DND-41 (cell line): ENCODE results near the gene ARHGDIA.

Experiments
- ATAC-seq: fragments of 200-7000 bp; cut with Tn5 transposase; 3 replicates; pipeline ENCODE4 v1.9.1; 2021; ENCODE audit warnings: low read depth; ENCODE audit not compliant: insufficient read depth
- DNase-seq: peaks from one replicate; pipeline ENCODE4 v3.0.0-alpha.2; 2020
- H2AFZ ChIP-seq: 2 replicates; pipeline ENCODE4 v1.6.0; 2012; ENCODE audit warnings: low read depth, low read length
- H3K27ac ChIP-seq: 2 replicates; pipeline ENCODE4 v1.5.1; 2012; ENCODE audit warnings: low read length, inconsistent platforms
- H3K27me3 ChIP-seq: fragments of 200-600 bp; sonication (generic); 2 replicates; pipeline ENCODE4 v1.6.0; 2012; ENCODE audit warnings: low read length, mild to moderate bottlenecking, inconsistent platforms; ENCODE audit not compliant: insufficient read depth, poor library complexity
- H3K36me3 ChIP-seq: 2 replicates; pipeline ENCODE4 v1.5.1; 2012; ENCODE audit warnings: low read length, inconsistent platforms; ENCODE audit not compliant: insufficient read depth
- H3K4me1 ChIP-seq: 2 replicates; pipeline ENCODE4 v1.5.1; 2012; ENCODE audit warnings: mild to moderate bottlenecking, low read length; ENCODE audit not compliant: insufficient read depth
- H3K4me2 ChIP-seq: 2 replicates; pipeline ENCODE4 v1.6.0; 2012; ENCODE audit warnings: mild to moderate bottlenecking, moderate library complexity, low read length, inconsistent platforms; ENCODE audit not compliant: insufficient read depth
- H3K4me3 ChIP-seq, 2 experiments: fragments of 200-600 bp in 1 of 2; shearing (Covaris generic) in 1 of 2; 2 replicates each; pipeline ENCODE4 v1.5.1; 2012 to 2016; ENCODE audit warnings: inconsistent platforms in 2 of 2, low read length in 2 of 2, mild to moderate bottlenecking in 2 of 2, low read depth in 1 of 2, moderate library complexity in 1 of 2
- H3K79me2 ChIP-seq: 2 replicates; pipeline ENCODE4 v1.6.0; 2012; ENCODE audit warnings: low read length, inconsistent platforms; ENCODE audit not compliant: insufficient read depth
- H3K9ac ChIP-seq: 2 replicates; pipeline ENCODE4 v1.6.0; 2012; ENCODE audit warnings: low read depth, mild to moderate bottlenecking, inconsistent platforms, low read length, moderate library complexity
- H3K9me3 ChIP-seq: 2 replicates; pipeline ENCODE4 v1.5.1; 2012; ENCODE audit warnings: low read length, moderate library complexity, mild to moderate bottlenecking, inconsistent platforms; ENCODE audit not compliant: insufficient read depth, severe bottlenecking
- H4K20me1 ChIP-seq: 2 replicates; pipeline ENCODE4 v1.6.0; 2012; ENCODE audit warnings: low read length; ENCODE audit not compliant: insufficient read depth
- EZH2 ChIP-seq: IDR thresholded peaks from 3 replicates; pipeline ENCODE4 v1.6.1; 2012; ENCODE audit warnings: borderline replicate concordance, low read depth, mild to moderate bottlenecking, moderate library complexity, low read length, inconsistent platforms; ENCODE audit not compliant: severe bottlenecking
- TF ChIP-seq, protein P1 (sequence below): IDR thresholded peaks from 2 replicates; pipeline ENCODE4 v1.5.1; 2012; ENCODE audit warnings: borderline replicate concordance, low read length, moderate library complexity, mild to moderate bottlenecking; ENCODE audit not compliant: poor library complexity, severe bottlenecking; ENCODE audit errors: extremely low read depth

Gene ARHGDIA

DNA sequence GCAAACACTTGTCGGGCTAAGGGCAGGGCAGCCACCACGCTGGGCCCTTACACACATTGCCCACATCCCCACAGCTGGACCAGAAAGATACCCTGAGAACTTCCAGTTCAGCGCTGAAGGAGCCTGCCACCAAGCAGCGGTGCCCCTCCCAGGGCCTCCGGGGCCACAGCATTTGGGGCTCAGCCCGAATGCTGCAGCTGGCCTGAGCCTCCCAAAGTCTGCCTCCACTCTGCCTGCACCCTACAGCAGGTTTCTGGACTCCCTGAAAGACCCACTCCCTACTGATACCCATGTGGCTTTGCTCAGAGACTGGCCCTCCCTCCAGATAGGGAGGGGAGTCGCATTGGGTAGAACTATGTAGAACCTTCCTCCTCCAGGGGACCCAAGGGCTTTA, 39.6 kb downstream of the ARHGDIA start:
- peak; percentile 14 for DNase-seq
- Histone ChIP-seq H3K4me2 (peak overlapping the region; percentile 92), H3K9me3 (no peaks in the 10 kb centered on the region), H4K20me1 (peaks cover 16% of the 10 kb centered on the region), H3K4me3 (peak overlapping the region in 1 of 2 experiments; percentile 81; a peak in 2 of 4 replicates), H3K79me2 (peaks cover 49% of the 10 kb centered on the region), H2AFZ (no peak overlapping the region; the same call in 1 of the 2 replicates), H3K36me3 (no peaks in the 10 kb centered on the region; the same call in 1 of the 2 replicates), H3K27ac (peak overlapping the region; percentile 68), H3K9ac (peak overlapping the region; percentile 92), H3K27me3 (no peaks in the 10 kb centered on the region), H3K4me1 (peaks cover 31% of the 10 kb centered on the region)
- TF ChIP-seq EZH2: no peak
- TF ChIP-seq, protein P1, sequence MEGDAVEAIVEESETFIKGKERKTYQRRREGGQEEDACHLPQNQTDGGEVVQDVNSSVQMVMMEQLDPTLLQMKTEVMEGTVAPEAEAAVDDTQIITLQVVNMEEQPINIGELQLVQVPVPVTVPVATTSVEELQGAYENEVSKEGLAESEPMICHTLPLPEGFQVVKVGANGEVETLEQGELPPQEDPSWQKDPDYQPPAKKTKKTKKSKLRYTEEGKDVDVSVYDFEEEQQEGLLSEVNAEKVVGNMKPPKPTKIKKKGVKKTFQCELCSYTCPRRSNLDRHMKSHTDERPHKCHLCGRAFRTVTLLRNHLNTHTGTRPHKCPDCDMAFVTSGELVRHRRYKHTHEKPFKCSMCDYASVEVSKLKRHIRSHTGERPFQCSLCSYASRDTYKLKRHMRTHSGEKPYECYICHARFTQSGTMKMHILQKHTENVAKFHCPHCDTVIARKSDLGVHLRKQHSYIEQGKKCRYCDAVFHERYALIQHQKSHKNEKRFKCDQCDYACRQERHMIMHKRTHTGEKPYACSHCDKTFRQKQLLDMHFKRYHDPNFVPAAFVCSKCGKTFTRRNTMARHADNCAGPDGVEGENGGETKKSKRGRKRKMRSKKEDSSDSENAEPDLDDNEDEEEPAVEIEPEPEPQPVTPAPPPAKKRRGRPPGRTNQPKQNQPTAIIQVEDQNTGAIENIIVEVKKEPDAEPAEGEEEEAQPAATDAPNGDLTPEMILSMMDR: no peak
- 0 out of 3 replicates have a peak, but pooled peaks have one; percentile 2 for ATAC-seq

DNA sequence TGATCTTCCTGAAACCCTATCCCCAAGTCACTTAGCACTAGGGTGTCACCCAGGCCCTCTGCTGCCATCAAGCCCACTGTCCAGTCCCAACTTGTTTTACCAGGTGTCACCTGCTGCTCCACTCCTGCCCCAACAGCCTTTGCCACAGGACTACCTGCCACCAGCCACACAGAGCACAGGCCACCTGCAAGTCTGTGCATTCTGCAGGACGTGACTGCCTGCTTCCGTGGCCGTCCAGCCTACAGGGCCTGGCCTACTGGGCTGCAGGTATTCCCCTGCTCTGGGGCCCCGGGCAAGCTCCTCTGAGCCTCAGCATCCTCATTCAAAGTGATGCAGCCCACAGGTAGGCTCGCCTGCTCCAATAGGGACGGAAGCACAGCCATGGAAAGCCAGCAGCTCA, 41.3 kb downstream of the ARHGDIA start:
- Histone ChIP-seq H3K9ac (no peak overlapping the region), H3K4me2 (no peak overlapping the region; the same call in 1 of the 2 replicates), H3K4me1 (peaks cover 31% of the 10 kb centered on the region), H2AFZ (no peak overlapping the region), H3K27me3 (no peaks in the 10 kb centered on the region), H3K9me3 (no peaks in the 10 kb centered on the region), H3K4me3 (no peak overlapping the region), H3K36me3 (no peaks in the 10 kb centered on the region; the same call in 1 of the 2 replicates), H4K20me1 (peaks cover 29% of the 10 kb centered on the region), H3K27ac (no peak overlapping the region), H3K79me2 (peaks cover 59% of the 10 kb centered on the region)
- no peak for ATAC-seq
- TF ChIP-seq, protein P1: no peak
- no peak for DNase-seq

DNA sequence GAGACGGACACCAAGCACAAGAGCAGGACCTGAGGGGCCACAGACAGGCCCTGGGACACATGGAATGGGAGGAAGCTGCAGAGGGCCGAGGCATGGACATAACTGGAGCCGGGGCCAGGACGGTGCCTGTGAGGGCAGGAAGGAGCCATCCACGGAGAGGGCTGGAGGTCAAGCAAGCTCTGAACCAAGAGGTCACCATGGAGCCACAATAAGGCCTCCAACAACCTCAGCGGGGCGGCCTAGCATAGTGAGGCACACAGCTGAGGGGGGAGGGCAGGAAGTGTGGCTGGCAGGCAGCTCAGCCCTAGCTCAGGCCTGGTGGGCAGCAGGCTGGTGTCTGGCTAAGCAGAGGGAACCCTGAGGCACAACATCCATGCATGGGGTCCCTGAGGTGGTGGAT, 42.5 kb downstream of the ARHGDIA start:
- peaks cover 21% of the 10 kb centered on the region for H3K4me1 ChIP-seq
- no peak overlapping the region for H3K9ac ChIP-seq
- DNase-seq (no peak), ATAC-seq (no peak)
- no peak overlapping the region for H2AFZ ChIP-seq
- no peak for TF ChIP-seq EZH2
- TF ChIP-seq, protein P1: no peak
- peaks cover 55% of the 10 kb centered on the region for H3K79me2 ChIP-seq
- H3K36me3 ChIP-seq: peaks cover 6% of the 10 kb centered on the region
- H4K20me1 ChIP-seq: peaks cover 29% of the 10 kb centered on the region
- no peak overlapping the region for H3K27ac ChIP-seq
- no peaks in the 10 kb centered on the region for H3K27me3 ChIP-seq
- H3K4me3 ChIP-seq: no peak overlapping the region
- H3K9me3 ChIP-seq: no peaks in the 10 kb centered on the region
- no peak overlapping the region for H3K4me2 ChIP-seq
